Erythroblast (primary cell): ENCODE results near the gene KRT13.

Experiments used
- GATA1 ChIP-seq: IDR thresholded peaks from 2 replicates; pipeline ENCODE4 v1.6.1; 2011; ENCODE audit warnings: low read depth, mild to moderate bottlenecking, control low read depth, low read length, moderate library complexity
- POLR2A ChIP-seq: IDR thresholded peaks from 2 replicates; pipeline ENCODE4 v1.6.1; 2011; ENCODE audit warnings: mild to moderate bottlenecking, low read length

DNA sequence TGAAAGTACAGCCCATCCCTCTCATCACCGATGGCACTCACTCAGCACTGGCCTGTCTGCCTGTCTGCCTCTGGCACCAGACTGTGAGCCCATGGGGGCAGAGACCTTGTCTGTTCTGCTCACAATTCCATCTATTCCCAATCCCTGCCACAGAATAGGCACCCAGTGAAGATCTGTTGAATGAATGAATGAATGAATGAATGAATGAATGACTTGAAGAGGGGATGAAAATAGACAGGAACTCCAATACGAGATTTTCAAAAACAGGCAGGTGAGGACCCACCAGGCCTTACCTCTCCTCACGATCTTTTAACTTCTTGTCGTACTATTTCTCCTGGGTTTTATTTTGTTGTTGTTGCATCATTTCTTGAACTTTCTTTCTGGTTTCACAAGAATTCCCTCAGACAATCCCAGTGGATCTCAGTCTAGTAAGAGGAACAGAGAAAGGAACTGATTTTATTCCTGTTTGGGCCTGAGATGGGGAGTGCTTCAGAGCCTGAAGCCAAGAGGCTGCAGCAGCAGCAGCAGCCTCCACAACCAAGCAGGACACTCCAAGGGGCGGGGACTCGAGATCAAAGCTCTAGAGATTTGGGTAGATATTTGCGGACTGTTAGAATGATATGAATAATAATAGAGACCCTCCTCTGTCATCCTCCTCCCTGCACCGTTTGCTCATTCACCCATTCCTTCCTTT, 48.7 kb upstream of the KRT13 start:
- no peak for TF ChIP-seq POLR2A
- TF ChIP-seq GATA1 = no peak
